ENCODE measurements around the gene SCN2B.

SCN2B gene

DNA sequence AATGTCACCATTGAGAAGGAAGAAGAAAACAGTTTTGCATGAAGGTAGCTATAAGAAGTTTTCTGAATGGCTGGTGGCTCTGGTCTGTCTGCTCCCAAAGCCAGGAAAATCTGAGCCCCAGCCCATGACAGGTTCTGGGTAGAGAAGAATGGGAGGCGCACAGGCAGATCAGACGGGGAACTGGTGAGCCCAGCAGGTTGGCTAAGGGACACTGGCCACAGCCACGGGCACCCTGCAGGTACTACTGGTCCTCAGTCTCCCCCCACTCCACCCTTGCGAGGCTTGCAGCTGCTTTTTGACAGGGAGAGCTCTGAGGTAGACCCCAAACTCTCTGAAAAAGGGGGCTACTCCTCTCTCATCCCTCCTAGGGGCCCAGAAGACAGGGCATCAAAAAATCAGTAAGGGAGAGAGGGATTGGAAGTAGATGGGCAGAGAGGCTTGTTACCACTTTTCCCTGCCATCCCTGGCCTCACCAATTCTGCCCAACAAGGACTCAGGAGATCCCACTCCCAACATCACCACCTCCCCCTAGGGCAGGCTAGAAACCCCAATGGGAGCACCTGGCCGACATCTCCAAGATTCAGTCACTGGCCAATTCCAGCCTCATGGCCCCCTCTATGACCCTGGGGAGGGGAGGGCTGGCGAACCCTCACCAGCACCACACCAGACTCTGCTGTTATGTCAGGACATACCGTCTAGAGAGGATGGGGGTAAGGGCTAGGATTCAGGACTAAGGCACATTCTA is 41.2 kb downstream of the SCN2B start:
- DNase-seq (ENCODE audit: low read depth in 2 of 2), result no peak

DNA sequence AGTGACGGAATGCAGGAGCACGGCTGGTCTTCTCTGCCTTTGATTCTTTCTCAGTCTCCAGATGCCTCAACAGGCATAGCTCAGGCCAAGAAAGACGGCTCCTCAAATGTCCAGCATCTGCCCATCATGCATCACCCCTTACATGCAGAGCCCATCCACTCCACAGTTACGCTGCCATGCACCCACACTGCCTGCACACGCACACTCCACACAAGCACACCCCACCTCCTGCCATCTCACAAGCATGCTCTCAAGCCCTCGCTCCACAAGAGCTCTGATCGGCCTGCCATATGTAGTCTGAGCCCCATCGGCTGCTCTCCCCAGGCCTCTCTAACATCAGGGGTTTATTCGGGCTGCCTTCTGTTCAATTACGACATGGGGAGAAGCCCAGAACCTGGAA is 42.6 kb downstream of the SCN2B start:
- DNase-seq (ENCODE audit: low read depth in 2 of 2), result no peak

DNA sequence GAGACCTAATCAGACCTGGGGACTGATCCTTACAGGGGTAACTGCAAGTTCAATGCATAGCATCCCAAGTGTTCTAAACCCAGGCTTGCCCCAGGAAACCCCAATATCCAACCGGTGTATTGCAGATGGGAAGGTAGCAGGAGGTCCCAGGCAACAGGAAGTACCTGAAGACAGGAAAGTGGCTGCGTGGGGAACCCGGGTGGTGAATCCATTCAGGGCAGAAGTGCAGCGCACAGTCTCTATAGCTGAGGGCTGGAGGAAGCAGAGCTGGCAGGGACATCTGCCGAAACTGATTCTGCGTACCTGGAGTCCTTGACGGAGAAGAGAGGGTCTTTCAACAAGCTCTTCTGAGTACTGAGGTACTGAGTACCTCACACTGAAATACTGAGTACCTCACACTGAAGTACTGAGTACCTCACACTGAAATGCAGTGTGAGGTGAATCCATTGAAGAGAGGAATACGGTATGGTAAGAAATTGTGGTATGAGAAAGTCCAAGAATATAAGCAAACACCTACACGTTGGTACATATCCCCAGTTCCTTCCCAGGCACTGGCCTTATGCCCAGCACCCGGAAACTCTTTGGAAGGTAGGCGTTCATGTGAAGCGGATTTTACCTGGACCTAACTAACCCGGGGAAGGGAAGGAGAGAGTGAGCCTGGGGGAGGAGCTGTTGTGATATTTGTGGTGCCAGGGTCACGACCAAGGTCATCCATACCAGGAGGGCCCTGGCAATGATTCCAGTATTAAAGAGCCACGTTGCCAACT is 43.9 kb downstream of the SCN2B start:
- no peak for DNase-seq (ENCODE audit: low read depth in 2 of 2)

DNA sequence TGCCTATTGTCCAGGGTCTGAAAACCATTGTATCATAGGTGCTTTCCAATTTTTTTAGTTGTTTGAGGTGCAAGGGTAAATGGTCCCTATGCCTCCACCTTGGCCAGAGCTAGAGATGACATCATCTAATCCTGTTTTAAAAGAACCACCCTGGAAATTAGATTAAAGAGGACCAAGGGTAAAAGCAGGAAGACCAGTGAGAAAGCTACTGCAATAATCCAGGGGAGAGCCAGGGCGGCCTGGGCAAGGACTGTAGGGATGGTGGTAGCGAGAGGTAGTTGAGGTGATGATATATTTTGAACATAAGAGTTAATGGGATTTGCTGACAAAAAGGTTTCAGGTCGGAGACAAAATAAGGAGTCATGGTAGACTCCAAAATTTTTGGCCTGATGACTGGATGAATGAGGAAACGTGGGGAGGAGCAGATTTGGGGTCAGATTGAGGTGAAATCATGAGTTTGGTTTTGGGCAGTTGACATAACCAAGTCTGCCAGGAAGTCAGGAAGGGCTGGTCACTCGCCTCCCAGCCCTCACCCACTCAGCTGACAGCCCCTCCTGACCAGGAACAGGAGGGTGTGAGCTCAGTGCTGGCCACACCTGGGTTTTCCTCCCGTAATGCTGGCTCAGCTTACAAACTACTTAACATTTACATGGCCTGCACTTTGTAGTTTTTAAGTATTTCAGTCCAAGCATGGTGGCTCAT is 46.8 kb downstream of the SCN2B start:
- DNase-seq (ENCODE audit: low read depth in 2 of 2), result no peak

DNA sequence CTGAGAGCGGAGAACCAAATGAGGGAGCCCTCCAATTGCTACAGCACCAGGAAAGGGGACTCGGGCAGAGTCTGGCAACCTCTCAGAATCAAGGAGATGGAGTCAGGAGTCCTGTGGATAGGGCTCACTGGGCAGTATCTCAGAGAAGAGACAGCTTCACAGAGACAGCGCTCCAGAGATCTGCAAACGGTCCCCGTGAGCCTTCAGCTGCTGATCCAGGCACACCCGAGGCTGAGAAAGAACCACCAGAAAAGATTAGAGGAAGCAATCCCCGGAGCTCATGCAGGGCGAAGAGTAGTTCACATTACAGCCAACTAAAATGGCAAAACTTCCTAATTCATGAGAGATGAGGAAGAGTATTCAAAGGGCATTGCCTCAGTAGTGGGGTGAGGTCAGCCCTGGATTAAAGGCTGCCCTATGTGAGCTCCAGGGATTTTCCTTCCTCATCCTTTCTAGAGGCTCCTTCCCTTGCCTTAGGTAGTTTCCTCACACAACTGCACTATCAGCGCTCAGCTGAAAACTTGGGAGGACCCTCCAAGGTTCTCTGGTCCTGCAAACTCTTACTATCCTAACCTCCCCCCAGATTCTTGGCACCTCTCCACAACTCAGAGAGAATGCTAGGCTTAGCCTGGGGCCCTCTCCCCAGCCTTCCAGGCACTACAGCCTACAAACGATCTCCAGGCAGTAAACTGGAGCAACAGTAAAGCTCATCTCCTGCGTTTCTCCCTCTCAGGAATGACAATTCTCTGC is 47.5 kb downstream of the SCN2B start:
- DNase-seq (ENCODE audit: low read depth in 2 of 2), result no peak

DNA sequence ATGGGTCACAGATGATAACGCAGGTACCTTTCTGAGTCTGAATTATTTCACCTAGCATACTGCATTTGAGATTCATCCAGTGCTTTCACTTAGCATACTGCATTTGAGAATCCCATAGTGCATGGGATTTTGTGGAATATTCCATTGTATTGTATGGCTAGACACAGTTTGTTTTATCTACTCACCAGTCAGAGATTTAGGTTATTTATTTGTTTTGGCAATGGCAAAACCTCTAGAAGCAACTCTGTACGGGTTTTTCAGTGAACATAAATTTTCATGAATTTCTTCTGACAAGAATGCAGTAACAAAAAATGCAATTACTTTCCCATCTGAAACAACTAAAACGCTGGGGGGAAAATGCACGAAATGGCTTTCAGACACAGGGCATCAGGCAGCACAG is 48.1 kb downstream of the SCN2B start:
- no peak for DNase-seq (ENCODE audit: low read depth in 2 of 2)

DNA sequence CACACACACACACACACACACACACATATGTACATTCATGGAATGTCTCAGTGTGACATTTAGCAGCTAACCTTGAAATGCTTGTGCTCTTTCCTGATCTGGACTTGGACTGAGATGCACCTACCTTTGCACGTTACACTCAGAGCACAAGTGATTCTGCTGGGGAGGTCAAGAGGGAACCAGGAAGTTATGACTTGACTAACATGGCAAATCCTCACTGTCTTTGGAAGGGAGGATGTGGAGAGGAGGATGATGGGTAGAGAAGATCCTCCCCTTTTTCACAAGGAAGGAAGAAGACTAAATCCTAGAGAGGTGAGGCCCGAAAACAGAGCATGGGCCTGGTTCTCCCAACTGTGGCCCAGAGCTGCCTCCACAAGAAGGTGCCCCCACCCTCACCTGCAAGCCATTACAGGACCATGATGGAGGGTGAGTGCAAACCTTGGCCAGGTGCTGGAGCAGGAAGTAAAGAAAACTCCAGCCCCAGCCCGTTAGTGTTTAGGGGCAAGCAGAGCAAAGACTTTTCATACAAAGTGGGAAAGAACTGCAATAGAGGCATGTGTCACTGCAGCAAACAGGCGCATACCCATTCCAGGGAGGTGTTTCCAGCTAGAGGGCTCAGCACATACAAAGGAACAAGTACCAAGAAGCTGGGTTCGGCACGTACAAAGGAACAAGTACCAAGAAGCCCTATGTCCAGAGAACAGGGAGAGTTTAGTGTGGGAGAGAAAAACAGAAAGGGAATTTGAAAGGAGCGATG is 50.2 kb downstream of the SCN2B start:
- no peak for DNase-seq (ENCODE audit: low read depth in 2 of 2)

DNA sequence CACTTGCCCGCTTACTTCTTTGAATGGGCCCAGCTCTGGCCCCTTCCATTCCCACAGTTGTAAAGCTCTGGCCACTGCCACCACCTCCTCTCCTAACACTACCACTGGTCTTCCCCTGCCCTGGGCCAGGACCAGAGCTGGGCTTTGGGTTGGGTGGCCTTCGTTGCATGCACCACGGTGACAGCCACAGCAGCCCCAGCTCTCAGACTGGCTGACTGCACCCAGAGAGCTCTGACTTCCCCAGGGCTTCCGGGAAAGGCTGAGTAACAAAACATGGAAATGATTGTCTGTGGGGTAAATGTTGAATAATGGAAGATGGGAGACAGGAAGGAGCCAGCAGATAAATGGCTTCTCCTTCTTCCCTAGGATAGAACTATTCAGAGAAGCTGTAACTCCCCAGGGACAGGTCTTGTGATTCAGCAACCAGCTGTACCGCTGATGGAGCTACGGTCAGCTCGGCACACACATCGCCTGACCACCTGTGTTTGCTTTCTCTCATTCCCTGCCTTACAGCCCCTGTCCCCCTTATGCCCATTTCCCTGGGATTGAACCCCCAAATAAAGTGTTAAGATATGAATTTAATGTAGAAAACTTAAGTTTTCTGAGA is 51.4 kb downstream of the SCN2B start:
- DNase-seq (ENCODE audit: low read depth in 2 of 2), result no peak

DNA sequence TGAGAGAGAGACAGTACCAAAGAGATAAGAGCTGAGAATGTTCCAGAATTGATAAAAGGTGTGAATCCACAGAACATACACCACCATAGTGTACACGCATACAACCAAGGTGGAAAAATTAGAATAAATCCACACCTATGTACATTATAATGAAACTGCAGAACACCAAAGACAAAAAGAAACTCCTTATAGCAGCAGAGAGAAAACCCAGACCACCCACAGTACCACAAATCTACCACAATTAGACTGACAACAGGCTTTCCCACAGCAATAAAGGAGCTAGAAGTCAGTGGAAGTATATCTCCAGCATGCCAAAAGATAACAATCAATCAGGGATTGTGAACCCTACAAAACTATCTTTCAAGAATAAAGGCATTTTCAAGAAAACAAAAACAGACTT is 55.6 kb downstream of the SCN2B start:
- no peak for DNase-seq (ENCODE audit: low read depth in 2 of 2)

DNA sequence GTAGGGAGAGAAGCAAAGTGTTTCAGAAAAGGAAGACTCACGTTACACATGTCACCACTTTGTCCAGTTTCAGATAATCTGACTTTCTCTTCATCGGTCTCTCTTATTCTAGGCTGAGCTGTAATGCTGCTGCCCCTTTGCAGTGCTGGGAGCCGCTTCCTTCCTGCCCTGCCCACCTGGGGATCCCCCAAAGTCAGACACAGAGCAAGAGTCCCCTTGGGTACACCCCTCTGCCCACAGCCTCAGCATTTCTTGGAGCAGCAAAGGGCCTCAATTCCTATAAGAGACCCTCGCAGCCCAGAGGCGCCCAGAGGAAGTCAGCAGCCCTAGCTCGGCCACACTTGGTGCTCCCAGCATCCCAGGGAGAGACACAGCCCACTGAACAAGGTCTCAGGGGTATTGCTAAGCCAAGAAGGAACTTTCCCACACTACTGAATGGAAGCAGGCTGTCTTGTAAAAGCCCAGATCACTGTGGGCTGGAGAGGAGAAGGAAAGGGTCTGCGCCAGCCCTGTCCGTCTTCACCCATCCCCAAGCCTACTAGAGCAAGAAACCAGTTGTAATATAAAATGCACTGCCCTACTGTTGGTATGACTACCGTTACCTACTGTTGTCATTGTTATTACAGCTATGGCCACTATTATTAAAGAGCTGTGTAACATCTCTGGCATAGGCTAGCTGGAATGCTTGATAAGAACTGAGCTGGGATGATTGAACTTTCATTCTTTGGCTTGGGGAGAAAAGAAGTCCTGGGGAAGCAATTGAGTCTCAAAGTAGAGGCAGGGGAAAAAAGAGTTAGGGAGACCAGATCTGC is 58.4 kb downstream of the SCN2B start:
- DNase-seq (ENCODE audit: low read depth in 2 of 2), result no peak

DNA sequence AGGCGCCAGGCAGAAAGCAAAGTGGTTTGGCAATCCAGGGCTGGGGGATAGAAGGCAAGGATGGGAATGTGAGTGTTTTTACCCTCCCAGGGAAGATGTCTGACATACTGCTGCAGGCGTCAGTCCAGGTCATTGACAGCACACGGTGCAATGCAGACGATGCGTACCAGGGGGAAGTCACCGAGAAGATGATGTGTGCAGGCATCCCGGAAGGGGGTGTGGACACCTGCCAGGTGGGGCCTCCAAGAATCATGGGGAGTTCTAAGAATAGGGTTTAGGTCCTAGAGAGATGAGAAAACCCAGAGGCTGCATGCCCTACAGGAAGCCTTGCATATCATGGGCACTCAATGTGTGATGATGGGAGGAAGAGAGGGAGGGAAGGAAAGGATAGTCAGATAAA is 61.4 kb downstream of the SCN2B start:
- DNase-seq (ENCODE audit: low read depth in 2 of 2), result no peak

DNA sequence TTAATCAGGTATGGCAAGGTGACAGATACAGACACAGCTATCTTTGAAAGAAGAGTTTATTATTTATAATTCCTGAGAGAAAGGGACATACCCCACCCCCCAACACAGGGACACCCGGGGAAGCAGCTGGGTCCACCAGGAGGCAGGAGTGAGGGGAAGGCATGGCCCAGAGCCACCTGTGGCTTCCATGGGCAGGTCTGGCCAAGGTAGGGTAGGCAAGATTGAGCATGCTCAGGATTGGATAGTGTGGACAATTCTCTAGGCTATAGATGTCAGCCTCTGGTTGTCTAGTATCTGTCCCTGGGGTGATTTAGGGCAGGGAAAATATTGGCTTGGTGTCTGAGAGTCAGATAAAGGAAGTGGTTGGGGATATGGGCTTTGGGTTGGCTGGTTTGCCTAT is 62.2 kb downstream of the SCN2B start:
- DNase-seq (ENCODE audit: low read depth in 2 of 2), result no peak

DNA sequence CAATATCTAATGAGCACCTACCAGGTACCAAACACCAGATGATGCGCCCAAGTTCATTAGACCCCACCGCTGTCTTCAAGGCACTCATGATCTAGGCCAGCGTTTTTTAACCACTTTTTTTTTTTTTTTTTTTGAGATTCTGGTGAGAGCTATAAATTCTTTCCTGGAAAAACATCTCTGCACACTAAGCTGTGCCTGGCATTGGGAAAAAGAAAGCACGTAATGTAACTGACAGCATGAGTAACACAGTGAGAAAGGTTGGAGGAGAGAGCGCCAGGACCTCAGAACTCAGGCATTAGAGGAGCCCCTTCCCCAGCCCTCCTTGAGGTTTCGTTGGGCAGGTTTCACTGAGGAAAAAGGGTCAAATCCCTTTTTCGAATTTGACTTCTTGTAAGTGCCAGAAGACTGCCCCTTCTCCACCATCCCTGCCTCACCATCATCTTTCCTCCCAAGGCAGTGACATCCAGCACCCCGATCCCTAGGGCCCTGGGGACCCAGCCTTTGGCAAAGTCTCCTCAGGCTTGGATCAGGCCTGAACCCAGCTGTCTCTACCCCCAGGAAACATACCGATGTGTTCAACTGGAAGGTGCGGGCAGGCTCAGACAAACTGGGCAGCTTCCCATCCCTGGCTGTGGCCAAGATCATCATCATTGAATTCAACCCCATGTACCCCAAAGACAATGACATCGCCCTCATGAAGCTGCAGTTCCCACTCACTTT is 63.6 kb downstream of the SCN2B start:
- DNase-seq (ENCODE audit: low read depth in 2 of 2), result no peak

All from fibroblast of skin of left biceps (primary cell).